ENCODE results near the gene WASF2.
"Not testable (repeated sequence)": the region's sequence is repeated elsewhere in the genome, so short reads cannot be mapped to it uniquely, and the experiment has no call there.

Gene WASF2

DNA sequence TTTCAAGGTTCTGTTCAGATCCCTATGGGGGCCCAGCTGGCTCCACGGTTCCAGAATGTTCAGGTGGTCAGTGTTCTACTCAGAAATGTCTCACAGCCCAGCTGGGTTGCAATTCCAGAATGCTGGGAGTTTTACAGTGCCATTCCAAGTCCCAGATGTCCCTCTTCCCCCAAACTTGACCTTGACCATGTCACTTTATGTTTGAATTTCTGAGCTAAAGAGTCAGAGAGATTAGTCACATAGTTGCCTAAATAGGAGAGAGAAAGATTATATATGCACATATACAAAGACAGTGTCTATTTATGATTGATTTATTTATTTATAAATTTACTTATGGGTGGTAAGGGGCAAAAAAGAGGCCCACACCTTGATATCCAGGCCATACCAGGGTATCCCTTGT, 95.0 kb downstream of the WASF2 start:
- DNase-seq, result no peak

DNA sequence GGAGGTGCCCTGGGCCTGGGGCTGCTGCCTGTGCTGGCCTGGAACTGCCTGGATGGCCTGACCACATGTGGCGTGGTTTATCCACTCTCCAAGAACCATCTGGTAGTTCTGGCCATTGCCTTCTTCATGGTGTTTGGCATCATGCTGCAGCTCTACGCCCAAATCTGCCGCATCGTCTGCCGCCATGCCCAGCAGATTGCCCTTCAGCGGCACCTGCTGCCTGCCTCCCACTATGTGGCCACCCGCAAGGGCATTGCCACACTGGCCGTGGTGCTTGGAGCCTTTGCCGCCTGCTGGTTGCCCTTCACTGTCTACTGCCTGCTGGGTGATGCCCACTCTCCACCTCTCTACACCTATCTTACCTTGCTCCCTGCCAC, 95.7 kb downstream of the WASF2 start:
- no peak for DNase-seq

DNA sequence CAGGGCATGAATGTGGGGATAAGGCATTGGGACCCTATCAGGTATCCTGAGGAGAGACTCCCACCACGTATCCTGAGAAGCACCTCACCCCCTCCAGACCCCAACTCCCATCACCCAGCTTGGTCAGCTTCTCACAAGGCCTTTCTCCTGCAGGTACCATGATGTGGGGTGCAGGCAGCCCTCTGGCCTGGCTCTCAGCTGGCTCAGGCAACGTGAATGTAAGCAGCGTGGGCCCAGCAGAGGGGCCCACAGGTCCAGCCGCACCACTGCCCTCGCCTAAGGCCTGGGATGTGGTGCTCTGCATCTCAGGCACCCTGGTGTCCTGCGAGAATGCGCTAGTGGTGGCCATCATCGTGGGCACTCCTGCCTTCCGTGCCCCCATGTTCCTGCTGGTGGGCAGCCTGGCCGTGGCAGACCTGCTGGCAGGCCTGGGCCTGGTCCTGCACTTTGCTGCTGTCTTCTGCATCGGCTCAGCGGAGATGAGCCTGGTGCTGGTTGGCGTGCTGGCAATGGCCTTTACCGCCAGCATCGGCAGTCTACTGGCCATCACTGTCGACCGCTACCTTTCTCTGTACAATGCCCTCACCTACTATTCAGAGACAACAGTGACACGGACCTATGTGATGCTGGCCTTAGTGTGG, 96.2 kb downstream of the WASF2 start:
- DNase-seq, result no peak

DNA sequence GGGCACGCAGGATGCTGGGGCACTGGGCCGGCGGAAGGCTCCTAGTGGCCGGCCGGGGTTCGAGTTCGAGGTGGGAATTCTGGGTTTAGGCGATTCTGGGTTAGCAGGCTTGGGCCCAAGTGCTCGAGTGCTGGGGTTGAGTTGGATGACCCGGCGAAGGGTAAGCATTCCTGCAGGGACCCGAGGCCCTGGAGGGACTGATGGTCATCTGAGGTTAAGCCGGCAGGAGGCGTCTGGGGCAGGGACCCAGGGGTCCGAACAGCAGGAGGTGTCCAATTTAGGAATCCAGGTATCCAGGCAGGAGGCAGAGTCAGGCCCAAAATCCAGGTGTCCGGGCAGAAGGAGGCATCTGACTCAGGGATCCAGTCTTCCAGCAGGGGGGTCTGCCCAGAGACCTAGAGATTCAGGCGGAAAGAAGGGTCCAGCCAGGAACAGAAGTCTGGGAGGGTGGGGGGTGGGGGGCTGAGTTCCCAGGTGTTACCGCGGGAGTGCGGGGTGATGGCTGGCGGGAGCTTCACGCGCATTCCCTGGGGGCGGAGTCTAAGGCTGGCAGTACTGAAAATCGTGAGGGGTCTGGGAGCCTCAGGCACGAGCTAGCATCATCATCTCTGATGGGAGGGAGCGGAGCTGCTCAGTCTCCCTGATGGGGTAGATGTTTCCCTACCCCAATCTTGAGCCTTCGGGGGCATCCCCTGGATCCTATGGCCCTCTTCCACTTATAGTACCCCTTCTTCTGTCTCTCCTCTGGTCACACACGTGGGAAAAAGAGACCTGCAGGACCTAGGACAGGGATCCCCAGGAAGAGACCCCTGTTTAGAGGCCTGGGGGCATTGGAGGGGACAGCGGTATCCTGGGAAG, 97.0 kb downstream of the WASF2 start:
- DNase-seq, result no peak

DNA sequence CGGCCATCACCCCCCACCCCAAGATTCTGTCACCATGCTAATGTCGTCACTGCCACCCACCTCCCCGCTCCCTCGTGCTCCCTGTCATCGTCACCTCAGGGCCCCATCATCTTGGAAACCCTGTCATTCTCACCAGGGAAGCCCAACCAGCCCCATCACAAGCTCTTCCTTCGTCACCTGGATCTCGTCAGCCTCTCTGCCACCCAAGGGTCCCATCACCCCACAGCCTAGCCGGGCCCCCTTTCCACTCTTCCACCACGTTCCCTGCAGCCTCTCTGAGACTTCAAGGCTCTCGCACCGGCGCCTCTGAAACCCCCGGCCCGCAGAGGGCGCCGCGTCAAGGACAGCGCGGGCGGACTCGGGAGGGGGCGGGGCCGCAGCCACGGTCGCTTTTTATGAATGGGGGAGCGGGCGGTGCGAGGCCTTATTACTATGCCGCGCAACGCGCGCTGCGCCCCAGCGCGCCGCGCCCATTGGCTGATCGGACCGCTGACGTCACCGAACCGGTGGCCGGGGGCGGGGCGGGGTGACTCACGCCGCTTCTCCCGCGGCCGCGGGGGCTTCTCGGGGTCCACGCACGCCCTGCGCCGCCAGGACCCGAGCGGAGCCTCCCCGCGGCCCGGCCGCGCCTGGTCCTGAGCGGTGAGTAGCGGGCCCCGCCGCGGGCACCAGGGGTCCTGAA, 97.7 kb downstream of the WASF2 start, which contains the start of gene GPR3:
GPR3 (plus strand) TSS at position 527 of the 682 bp plus-strand sequence. CDS start 1,177 bp downstream, outside the sequence.
- DNase-seq, result peak; percentile 94

DNA sequence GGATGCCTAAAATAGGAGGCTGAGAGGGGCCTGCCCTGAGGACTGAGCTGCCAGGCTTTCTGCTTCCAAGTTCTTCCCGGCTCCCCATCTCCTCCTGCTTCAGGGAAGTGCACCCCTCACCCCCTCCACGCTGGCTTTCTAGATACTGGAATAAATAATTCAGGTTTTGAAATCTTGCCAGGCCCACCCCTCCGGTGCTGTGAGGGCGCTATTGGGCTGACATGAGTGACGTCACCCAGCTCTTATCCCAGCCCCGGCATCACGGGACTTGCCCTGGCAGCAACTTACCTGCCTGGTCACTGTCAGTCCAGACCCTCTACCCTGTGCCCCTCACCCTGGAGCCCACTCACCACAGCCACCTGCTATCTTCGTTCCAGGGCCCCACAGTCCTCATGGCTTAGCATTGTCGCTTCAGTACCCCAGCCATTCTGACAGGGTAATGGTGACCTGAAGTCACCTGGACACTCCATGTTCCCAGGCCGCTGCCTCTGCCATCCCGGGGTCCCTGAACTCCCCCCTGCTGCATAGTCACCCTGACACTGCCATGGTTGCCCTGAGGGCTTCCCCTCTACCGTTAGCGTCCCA, 98.4 kb downstream of the WASF2 start:
- DNase-seq, result peak; percentile 30

DNA sequence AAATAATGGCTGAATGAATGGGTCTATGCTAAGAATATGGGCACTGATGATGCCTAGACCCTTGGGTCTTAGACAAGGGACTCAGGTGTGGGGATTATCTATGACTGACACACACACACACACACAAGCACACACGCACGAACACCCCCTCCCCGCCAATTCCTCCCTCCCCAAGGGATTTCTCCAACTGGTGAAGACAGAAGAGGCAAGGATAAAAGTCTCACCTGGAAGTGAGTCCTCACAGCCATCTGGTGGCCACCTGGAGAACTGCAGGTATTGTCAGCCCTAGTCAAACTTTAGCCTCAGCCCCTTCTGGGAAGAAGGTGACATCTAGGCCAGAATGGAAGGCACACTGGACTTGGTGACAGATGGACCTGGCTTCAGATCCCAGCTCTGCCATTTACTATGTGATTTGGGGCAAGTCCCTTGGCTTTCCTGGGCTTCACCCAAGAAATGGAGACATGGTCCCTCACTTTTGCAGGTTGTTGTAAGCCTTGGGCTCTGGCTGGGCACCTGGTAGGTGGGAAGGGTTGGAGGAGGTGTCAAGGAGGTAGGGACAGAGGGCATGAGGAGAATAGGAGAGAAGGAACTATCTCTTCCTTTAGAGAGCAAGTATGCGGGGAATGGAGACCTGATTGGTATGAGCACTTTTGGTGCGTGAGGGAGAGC, 101.5 kb downstream of the WASF2 start:
- peak; percentile 77 for DNase-seq

DNA sequence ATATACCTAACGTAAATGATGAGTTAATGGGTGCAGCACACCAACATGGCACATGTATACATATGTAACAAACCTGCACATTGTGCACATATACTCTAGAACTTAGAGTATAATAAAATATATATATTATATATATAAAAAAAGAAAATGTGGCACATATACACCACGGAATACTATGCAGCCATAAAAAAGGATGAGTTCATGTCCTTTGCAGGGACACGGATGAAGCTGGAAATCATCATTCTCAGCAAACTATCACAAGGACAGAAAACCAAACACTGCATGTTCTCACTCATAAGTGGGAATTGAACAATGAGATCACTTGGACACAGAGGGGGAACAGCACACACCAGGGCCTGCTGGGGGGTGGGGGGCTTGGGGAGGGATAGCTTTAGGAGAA, 105.2 kb downstream of the WASF2 start:
- not testable (repeated sequence) for DNase-seq

DNA sequence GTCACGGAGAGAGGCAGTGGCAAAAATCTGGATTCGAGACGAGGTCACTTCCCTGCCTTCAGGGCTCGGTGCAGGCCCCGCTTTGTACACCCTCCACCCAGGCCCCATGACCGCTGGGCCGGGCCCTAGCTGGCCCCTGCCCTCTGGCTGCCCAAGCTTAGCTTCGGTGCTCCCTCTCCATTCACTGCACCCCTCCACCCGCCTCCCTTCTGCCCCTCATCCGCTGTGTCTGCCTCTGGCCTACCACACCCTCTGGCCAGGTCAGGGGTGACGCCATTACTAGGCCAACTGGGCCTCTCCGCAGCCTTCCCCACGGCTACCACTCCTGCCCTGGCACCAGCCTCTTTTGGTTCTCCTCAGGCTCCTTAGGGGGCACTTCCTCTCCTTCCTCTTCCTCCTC, 106.3 kb downstream of the WASF2 start:
- no peak for DNase-seq

DNA sequence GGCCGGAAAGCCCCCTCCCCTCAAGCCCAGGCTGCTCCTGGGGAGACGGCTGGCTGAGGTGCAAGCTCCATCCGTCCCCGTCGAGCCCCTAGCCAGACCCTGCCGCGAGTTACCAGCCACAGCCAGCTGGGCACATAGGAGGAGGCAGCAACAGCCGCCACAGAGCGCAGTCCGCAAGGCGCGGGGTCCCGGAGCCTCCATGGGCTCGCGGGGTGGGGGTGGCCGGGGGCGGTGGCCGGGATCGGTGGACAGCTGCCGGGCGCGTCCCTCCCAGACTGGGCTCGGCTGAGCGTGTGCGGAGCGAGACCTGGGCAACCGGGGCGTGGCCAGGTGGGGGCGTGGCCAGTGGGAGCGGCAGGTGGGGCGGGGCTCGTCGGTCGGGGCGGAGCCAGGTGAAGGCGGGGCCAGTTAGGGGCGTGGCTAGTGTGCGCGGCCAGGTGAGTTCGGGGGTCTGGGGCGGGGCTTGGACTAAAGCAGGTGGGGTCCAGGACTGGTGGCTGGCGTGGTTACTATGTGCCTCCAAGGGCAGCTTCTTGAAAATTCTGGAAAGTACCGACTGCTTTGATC, 106.8 kb downstream of the WASF2 start, which contains the start of gene CD164L2:
CD164L2 (minus strand) TSS at position 295 of the 567 bp plus-strand sequence; CDS start at position 201, 94 bp downstream.
- DNase-seq, result peak; percentile 60

DNA sequence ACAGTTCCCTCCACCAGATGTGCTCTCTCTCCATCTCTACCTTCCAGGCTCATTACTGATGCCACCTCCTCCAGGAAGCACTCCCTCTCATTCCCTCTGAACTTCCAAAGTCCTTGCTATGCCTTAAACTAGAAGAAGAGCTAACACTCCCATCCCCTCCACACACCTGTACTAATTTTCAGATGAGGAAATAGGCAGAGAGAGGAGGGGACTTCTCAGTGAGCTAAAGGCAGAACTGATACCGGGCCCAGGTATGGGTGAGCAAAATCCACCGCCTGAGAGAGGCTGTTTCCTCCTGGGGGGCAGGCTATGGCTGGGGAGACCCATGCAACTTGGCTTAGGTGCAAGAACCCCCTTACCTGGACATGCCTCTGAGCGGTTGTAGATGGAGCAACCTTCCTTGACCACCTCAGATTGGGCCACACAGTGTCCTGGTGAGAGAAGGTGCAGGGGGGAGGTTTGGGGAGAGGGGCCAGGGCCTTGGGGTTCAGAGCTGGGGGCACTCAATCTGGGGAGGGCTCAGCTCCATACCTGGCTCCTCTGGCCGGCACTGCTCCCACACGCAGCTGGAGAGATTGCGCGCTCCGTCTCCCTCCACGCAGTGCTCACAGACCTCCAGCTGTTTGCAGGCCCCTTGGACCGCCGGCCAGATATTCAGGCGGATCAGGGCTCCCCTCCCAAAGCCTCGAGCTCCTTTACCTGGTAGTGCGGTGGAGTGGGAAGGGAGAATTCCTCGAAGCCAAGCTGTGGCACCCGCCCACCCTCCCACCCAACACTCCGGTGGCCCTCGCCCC, 107.8 kb downstream of the WASF2 start:
- DNase-seq, result no peak

DNA sequence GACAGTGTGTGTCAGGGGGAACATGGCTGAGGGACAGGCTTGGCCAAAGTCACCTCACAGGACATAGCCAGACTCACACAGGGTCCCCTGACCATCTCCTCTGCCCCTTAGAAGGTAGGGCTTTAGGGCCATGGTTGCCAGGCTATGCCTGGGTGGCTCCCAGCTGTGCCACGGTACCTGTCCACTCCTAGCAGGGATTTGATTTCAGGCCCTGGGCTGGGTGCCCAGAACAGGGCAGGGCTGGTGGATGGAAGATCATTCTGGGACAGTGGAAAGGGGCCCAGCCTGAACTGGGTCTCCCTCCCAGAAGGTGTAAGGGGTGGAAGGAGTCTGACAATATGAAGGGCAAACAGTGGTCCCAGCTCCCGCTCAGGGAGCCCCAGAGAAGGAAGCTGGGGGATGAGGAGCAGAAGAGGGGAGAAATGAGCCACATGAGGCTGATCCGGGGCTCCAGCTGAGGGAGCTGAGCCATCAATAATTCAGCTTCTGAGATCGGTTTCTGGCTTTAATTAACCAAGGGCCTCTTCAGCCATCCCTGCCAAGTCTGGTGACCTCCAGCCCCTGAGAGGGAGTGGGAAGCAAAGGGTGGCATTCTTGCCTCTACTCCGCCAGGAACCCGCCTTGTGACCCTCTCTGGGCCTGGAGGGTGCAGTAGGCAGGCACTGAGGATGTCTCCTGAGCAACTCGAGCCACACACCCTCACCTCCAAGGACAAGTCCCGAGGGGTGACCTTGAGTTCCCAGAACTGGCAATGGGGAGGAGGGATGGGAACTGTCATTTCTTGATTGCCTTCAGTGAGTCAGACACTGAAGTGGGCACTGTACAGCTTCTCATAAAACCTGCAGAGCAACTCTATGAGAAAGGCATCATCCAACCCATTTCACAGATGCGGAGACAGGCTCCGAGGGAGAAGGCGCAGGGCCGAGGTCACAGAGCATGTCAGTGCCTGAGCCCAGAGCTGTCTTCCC, 108.9 kb downstream of the WASF2 start:
- no peak for DNase-seq

DNA sequence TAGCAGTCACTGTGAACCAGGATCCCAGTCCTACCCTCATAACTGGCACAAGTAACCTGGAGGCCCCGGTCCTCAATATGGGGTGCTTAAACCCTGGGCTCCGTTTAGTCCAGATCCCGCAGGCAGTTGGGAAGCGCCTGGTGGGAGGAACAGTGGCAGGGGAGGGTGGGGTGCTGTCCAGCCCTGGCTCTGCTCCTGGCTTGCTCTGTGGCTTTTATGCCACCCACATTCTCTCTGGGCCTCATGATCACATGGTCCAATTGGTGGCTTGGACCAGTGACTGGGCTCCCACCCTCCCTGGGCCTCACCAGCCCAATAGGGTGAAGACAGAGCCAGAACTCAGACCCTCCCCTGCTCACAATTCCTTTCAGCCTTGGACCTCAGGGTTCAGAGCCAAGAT, 109.7 kb downstream of the WASF2 start:
- DNase-seq, result no peak

DNA sequence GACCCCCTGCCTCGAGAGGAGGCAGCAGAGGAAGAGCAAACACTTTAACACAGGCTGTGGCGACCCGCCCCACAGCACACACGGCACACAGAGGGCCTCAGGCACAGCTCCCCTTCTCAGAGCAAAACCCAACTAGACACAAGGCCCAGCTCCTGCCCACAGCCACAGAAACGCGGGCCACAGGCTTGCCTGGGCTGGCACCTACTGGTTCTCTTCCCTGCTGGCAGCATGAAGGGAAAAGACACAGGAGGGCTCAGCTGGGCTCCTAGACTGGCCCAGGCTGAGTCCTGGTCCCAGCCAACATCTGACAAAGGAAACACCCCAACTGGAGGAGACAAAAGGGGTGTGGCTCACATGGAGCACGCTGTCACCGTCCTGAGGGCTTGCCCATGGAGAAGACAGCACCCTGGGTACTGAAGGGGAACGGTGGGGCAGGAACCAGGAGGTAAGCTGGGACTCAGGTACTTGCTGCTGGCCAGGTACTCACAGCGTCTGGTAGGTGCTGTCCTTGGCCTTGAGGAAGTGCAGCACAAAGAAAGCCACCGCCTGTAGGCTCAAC, 110.3 kb downstream of the WASF2 start:
- no peak for DNase-seq

DNA sequence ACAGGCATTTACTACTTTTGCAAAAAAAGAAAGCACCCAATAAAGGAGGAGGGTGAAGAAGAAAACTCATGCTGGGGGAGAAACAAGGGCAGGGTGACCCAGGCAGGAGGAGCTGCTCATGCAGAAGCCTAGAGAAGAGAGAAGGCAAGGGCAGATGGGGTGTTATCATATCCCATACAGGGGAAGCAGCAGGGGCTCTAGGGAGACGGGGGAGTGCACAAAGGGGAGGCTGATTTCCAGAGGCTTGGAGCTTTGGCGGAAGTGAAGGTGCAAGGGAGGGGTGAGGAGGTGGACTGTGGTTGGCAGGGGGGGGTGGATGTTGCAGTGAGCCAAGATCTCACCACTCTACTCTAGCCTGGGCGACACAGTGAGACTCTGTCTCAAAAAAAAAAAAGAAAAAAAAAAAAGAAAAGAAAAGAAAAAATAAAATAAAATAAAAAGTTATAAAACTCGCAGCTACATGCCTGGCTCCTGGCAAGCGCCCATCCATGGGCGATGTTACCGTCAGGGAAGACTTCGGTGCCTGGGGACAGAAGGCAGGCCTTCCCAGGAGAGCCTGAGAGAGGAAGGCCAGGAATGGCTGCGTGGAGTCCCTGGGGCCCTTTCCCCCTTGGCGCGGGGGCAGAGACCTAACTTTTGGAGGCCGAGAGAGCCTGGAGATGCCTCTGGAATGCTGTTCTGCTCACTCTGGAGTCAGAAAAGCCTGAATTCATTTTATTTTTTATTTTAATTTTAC, 112.0 kb downstream of the WASF2 start:
- no peak for DNase-seq

DNA sequence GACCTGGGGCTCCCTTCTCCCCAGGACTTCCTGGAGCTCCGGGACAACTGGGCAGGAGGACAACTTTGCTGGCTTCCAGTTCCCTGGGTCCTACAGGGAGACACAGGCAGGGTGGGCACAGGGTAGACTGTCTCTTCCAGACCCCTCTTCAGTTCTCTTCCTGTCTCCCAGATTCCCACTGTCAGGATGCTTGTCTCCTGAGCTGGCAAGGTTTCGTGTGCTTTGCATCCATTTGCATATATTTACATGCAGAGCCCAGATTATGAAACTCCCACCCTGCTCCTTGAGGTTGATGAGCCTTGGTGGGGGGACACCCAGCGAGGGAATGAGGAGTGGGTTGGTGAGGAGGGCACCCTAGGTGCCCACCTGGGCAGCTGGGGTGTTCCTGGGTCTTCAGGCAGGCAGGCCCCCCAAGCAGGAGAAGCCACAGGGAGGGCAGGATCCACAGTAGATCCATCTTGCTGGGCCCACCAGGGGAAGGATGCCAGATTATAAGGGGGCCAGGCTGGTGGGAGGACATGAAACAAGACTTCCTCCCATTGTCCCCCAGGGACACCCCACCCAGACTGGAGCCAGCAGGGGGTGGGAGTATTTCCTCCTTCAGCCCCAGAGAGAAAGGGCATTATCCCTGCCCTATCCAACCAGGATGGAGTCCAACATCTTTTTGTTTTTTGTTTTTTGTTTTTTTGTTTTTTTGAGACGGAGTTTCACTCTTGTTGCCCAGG, 115.4 kb downstream of the WASF2 start, which contains the start of gene FCN3:
FCN3 (minus strand) TSS at position 463 of the 725 bp plus-strand sequence; CDS start at position 457, 6 bp downstream.
- DNase-seq, result no peak

DNA sequence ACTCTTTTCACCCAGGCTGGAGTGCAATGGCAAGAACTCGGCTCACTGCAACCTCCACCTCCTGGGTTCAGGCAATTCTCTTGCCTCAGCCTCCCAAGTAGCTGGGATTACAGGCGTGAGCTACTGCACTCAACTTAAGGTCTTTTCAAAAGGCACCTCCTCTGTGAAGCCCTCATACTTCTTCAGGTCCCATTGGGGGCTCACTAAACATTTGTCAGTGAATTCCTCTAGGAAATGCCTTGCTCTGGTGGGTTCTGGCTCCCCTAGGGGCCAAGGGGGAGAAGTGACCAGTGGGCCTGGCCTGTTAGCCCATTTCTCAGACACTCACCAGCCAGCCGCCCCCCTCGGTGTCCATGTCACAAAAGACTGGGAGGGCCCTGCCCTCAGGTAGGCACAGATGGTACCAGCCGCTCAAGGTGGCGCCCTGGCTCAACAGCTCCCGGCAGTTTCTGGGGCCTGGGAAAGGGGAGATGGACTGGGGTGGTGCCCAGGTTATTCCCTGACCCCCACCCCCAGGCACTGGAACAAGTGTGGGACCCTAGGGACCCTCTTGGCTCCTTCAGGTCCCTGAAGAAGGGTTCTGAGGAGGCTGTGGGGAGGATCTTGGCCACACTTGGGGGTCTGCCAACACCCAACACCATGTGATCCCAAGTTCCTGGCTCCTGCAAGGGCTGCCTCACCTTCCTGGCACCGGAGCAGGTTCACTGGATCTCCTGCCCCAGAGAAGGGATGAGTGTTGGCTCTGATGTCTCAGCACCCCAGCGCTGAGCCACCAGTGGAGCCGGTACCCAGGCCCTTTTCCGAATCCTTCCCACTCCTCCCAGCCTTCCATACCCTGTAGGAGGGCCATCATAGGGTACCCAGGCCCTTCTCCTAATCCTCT, 116.9 kb downstream of the WASF2 start:
- no peak for DNase-seq

Measured in activated naive CD4-positive, alpha-beta T cell treated with anti-CD3 and anti-CD28 coated beads, Interleukin-2, amount 50 U/mL, for 16 hours (primary cell).